ENCODE measurements around the gene POLR1F. TPM values are rescaled to one million over a fixed set of nuclear protein-coding genes. Genes with fewer than 3 reads are reported as not detected.

Gene POLR1F, protein sequence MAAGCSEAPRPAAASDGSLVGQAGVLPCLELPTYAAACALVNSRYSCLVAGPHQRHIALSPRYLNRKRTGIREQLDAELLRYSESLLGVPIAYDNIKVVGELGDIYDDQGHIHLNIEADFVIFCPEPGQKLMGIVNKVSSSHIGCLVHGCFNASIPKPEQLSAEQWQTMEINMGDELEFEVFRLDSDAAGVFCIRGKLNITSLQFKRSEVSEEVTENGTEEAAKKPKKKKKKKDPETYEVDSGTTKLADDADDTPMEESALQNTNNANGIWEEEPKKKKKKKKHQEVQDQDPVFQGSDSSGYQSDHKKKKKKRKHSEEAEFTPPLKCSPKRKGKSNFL
- total RNA-seq, result 23.5 and 32.2 TPM in 2 replicates

DNA sequence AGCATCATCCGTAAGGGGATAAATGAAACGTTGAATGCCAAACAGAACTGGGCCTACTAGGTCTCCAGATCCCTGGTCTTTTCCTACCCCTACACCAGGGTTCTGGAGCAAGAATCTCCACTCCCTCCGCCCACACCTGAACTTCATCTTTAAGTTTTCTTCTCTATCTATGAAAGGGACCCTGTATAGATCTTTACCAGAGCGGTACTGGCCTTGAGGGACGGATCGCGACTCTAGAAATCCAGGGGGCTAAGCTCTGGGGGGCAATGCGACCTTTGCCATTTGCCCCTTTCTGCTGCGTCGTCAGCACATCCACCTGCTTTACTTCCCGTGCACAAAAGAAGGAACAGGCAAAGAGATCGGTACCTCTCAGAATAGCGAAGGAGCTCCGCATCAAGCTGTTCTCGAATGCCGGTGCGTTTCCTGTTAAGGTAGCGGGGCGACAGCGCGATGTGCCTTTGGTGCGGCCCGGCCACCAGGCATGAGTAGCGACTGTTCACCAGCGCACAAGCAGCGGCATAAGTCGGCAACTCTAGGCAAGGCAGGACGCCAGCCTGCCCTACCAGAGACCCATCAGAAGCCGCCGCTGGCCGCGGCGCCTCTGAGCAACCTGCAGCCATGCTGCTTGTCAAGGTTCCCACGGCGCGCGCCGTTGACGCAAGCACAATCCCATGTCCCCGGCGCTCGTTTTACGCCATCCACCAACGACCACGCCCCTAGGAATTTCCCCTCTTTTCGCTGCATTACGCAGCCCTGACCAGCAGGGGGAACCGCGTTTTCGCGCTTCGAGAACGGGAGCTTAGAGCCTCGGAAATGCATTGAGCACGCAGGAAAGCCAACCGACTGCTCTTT is at the start of gene POLR1F:
Gene POLR1F (minus strand): TSS at position 641 of the 852 bp plus-strand sequence. CDS start 21 bp downstream, at position 620.

Small RNA genes within 50 kb of the gene (small RNA-seq; reads per million reads assigned to genes)
- gene MIR3146, result 0.45 reads per million, percentile 26 among the genes with 10 or more reads in this experiment

Other genes starting within 250 kb of the POLR1F start
- gene TMEM196, start 64.6 kb upstream of the POLR1F start, total RNA-seq, result not detected in 2 replicates

All from vein endothelial cell (primary cell).